HepG2 (cell line): Measurements from ENCODE around the gene DDN. TPM values are rescaled to one million over a fixed set of nuclear protein-coding genes. Genes with fewer than 3 reads are reported as not detected.

ENCODE experiments used
- ARID3A ChIP-seq: IDR thresholded peaks from 2 replicates; pipeline ENCODE4 v1.6.1; 2012; ENCODE audit warnings: low read depth, low read length, improper control_type of control experiment
- ATF3 ChIP-seq: sonication (generic); formaldehyde crosslinking; IDR thresholded peaks from 2 replicates; pipeline ENCODE4 v1.4.0; 2020; ENCODE audit warnings: missing genetic modification reagents
- BCLAF1 ChIP-seq: fragments of 450-650 bp; IDR thresholded peaks from 2 replicates; pipeline ENCODE4 v1.6.1; 2017; ENCODE audit warnings: mild to moderate bottlenecking
- CSRNP2 ChIP-seq: sonication (generic); formaldehyde crosslinking; conservative IDR thresholded peaks from 2 replicates; pipeline ENCODE4 v1.8.0; 2022; ENCODE audit warnings: low read depth, missing genetic modification reagents
- GMEB1 ChIP-seq: sonication (generic); formaldehyde crosslinking; IDR thresholded peaks from 2 replicates; pipeline ENCODE4 v1.5.1; 2020; ENCODE audit warnings: missing genetic modification reagents, mild to moderate bottlenecking, borderline replicate concordance
- KDM4B ChIP-seq: sonication (generic); formaldehyde crosslinking; IDR thresholded peaks from 2 replicates; pipeline ENCODE4 v1.4.0; 2020; ENCODE audit warnings: missing genetic modification reagents
- KLF13 ChIP-seq: sonication (generic); formaldehyde crosslinking; IDR thresholded peaks from 2 replicates; pipeline ENCODE4 v1.4.0; 2020; ENCODE audit warnings: mild to moderate bottlenecking, missing genetic modification reagents
- PCBP2 ChIP-seq: fragments of 200-400 bp; formaldehyde crosslinking; optimal IDR thresholded peaks from 2 replicates; pipeline ENCODE3; 2018; ENCODE audit warnings: low read length, low read depth; ENCODE audit not compliant: poor library complexity, severe bottlenecking
- RBM39 ChIP-seq: fragments of 200-400 bp; formaldehyde crosslinking; IDR thresholded peaks from one replicate; pipeline ENCODE4 v1.6.1; 2018; ENCODE audit warnings: antibody characterized with exemption, mild to moderate bottlenecking, low read depth, low read length; ENCODE audit not compliant: poor library complexity, severe bottlenecking
- TRIM22 ChIP-seq: fragments of 450-650 bp; IDR thresholded peaks from 2 replicates; pipeline ENCODE4 v1.6.1; 2017
- ZBTB42 ChIP-seq: sonication (generic); formaldehyde crosslinking; IDR thresholded peaks from 2 replicates; pipeline ENCODE4 v1.5.0; 2020; ENCODE audit warnings: mild to moderate bottlenecking, missing genetic modification reagents
- ZEB1 ChIP-seq: IDR thresholded peaks from 2 replicates; pipeline ENCODE4 v1.6.1; 2012; ENCODE audit warnings: mild to moderate bottlenecking, low read depth, inconsistent platforms; ENCODE audit not compliant: insufficient replicate concordance
- ZNF207 ChIP-seq: fragments of 450-650 bp; IDR thresholded peaks from 2 replicates; pipeline ENCODE4 v1.6.1; 2016; ENCODE audit warnings: antibody characterized with exemption, borderline replicate concordance
- ZNF331 ChIP-seq: sonication (generic); formaldehyde crosslinking; IDR thresholded peaks from 2 replicates; pipeline ENCODE4 v1.4.0; 2020; ENCODE audit warnings: missing genetic modification reagents
- ZNF580 ChIP-seq: IDR thresholded peaks from 2 replicates; pipeline ENCODE4 v1.6.1; 2016; ENCODE audit warnings: low read depth, borderline replicate concordance
- ZNF644 ChIP-seq: IDR thresholded peaks from 2 replicates; pipeline ENCODE4 v1.6.1; 2016; ENCODE audit warnings: low read depth
- ZNF850 ChIP-seq: sonication (generic); formaldehyde crosslinking; conservative IDR thresholded peaks from 2 replicates; pipeline ENCODE4 v1.9.0; 2021; ENCODE audit warnings: mild to moderate bottlenecking, missing genetic modification reagents
- polyA plus RNA-seq, 8 experiments: library from polyadenylated mRNA; depleted of rRNA in 3 of 8; stranded (reverse) in 7 of 8; unstranded in 1 of 8; fragments of >200 nt; fragmentation: Illumina TruSeq in 4 of 8; extraction: Trizol in 4 of 8; gene quantifications; 2 replicates each; pipeline versions ENCODE4 v1.2.1 to v1.2.3, GENCODE V29; 2011 to 2016; ENCODE audit warnings: low read depth in 4 of 8, missing spikeins in 1 of 8, mixed read lengths in 1 of 8; ENCODE audit not compliant: insufficient read depth in 1 of 8
- total RNA-seq, 5 experiments: library from RNA; depleted of rRNA; stranded (reverse); fragments of >200 nt; fragmentation: Illumina TruSeq; extraction: Trizol; gene quantifications; 2 replicates each; pipeline ENCODE4 v1.2.3, GENCODE V29; 2016; ENCODE audit warnings: low read depth in 1 of 5

DDN gene
- total and polyA plus RNA-seq, 2 of the 13 experiments (the other 11 are each of a cell fraction or from before 2014, with no cell fraction given): 0.24 to 0.53 TPM

GRCh38 chr12:48957141-48958048 is 41.8 kb downstream of the DDN start, which contains the start of gene ARF3 (continued):
- TF ChIP-seq ZNF580 (CRISPR knock-in tag) (no peak), KDM4B (CRISPR knock-in tag) (peak; percentile 77; the same call in 1 of the 2 replicates), ZBTB42 (CRISPR knock-in tag) (0 out of 2 replicates have a peak, but pooled peaks have one; percentile 21), BCLAF1 (no peak), RBM39 (no peak), KLF13 (CRISPR knock-in tag) (no peak), ZEB1 (no peak), GMEB1 (CRISPR knock-in tag) (peak; percentile 69), ZNF850 (CRISPR knock-in tag) (no peak), ZNF331 (CRISPR knock-in tag) (peak; percentile 54; the same call in 1 of the 2 replicates), ATF3 (CRISPR knock-in tag) (peak; percentile 33; the same call in 1 of the 2 replicates), ARID3A (no peak), ZNF644 (CRISPR knock-in tag) (no peak), ZNF207 (no peak), TRIM22 (no peak), PCBP2 (no peak), CSRNP2 (0 out of 2 replicates have a peak, but pooled peaks have one; percentile 61)
